MCF 10A (cell line): ENCODE results near the gene PTX4. TPM values are rescaled to one million over a fixed set of nuclear protein-coding genes. Genes with fewer than 3 reads are reported as not detected.
A peak's percentile ranks its signal among the peaks of the same experiment; 100 is the strongest.

ENCODE experiments used
- BruUV-seq: library from RNA; stranded (reverse); fragments of 400-500 nt; replicated peaks from 2 replicates; lab custom pipeline; 2021; lab: Mats Ljungman, UMichigan
- CTCF ChIA-PET: fragments of 300-600 bp; sonication (Branson Sonifier 250); formaldehyde crosslinking; extraction: SDS; loops from one replicate; lab custom pipeline; 2021; ENCODE audit warnings: antibody characterized with exemption, inconsistent platforms; lab: Yijun Ruan, JAX
- POLR2A ChIA-PET: fragments of 300-600, 350-650 bp; sonication (Branson Sonifier 250); formaldehyde crosslinking; extraction: SDS; loops from one replicate; lab custom pipeline; 2020; ENCODE audit warnings: antibody characterized with exemption, inconsistent platforms; lab: Yijun Ruan, JAX
- DNase-seq: peaks from one replicate; pipeline ENCODE4 v3.0.0-alpha.2; 2018; ENCODE audit not compliant: unreplicated experiment
- H3K27ac Mint-ChIP-seq: one replicate; pipeline ENCODE4 v1.8.0; 2022; ENCODE audit warnings: mild to moderate bottlenecking, low read depth, mixed read lengths; ENCODE audit not compliant: unreplicated experiment
- H3K27me3 Mint-ChIP-seq: one replicate; pipeline ENCODE4 v1.8.0; 2022; ENCODE audit warnings: mixed read lengths; ENCODE audit not compliant: insufficient read depth, unreplicated experiment
- H3K36me3 Mint-ChIP-seq: one replicate; pipeline ENCODE4 v1.8.0; 2022; ENCODE audit warnings: mild to moderate bottlenecking, moderate library complexity, mixed read lengths; ENCODE audit not compliant: insufficient read depth, unreplicated experiment
- H3K4me1 Mint-ChIP-seq: one replicate; pipeline ENCODE4 v1.8.0; 2022; ENCODE audit warnings: mixed read lengths; ENCODE audit not compliant: insufficient read depth, unreplicated experiment
- H3K4me3 Mint-ChIP-seq: one replicate; pipeline ENCODE4 v1.8.0; 2022; ENCODE audit warnings: mild to moderate bottlenecking, moderate library complexity, mixed read lengths; ENCODE audit not compliant: unreplicated experiment
- H3K9me3 Mint-ChIP-seq: one replicate; pipeline ENCODE4 v1.8.0; 2022; ENCODE audit warnings: mixed read lengths; ENCODE audit not compliant: unreplicated experiment
- CTCF ChIP-seq: fragments of 200-600 bp; IDR thresholded peaks from one replicate; pipeline ENCODE4 v1.8.0; 2022; ENCODE audit warnings: antibody characterized with exemption, mild to moderate bottlenecking; ENCODE audit not compliant: unreplicated experiment
- intact Hi-C: fragments of 100-400 bp; cut with micrococcal nuclease; formaldehyde crosslinking; loops from 2 replicates; pipeline ENCODE4 v1.14.1; 2022
- total RNA-seq: library from RNA; stranded (reverse); gene quantifications from 2 replicates; pipeline ENCODE4 v1.2.3, GENCODE V29; 2022

PTX4 gene
- total RNA-seq, 1 experiment from 2014 or later = not detected

- DNase-seq = no peak
- Mint-ChIP-seq H3K27ac (no peak overlapping the region), H3K4me3 (peak overlapping the region; percentile 78), H3K27me3 (no peaks in the 10 kb centered on the region), H3K4me1 (no peaks in the 10 kb centered on the region), H3K9me3 (no peaks in the 10 kb centered on the region), H3K36me3 (peaks cover 7% of the 10 kb centered on the region)
- CTCF ChIA-PET = interaction anchor here (0.6 kb wide), 1 partner anchor 289 kb away, joined by 3 read pairs; the partner anchor contains the start of genes NUBP2 and SPSB3
- BruUV-seq = no TSS peak
- no peak for TF ChIP-seq CTCF
- POLR2A ChIA-PET = interaction anchor here (1.2 to 2.2 kb wide), 4 partner anchors 64 to 184 kb away, joined by 4 to 10 read pairs (median 5); partner anchors contain the start of genes IFT140, JPT2 and UQCC4
- intact Hi-C loops = no loop called here
These were observed 5.0 kb upstream of the PTX4 start for GRCh38 chr16:1493746-1494094.

GRCh38 chr16:1492923-1493745 is 4.4 kb upstream of the PTX4 start, which contains the start of gene TELO2:
Gene TELO2 (plus strand): TSS chr16:1493360. CDS start chr16:1494282, 922 bp downstream.
- peaks cover 7% of the 10 kb centered on the region for H3K36me3 Mint-ChIP-seq
- H3K27me3 Mint-ChIP-seq = no peaks in the 10 kb centered on the region
- intact Hi-C loops = no loop called here
- POLR2A ChIA-PET = interaction anchor here (1.0 to 2.2 kb wide), 7 partner anchors 11 to 185 kb away, joined by 3 to 10 read pairs (median 4); partner anchors contain the start of genes IFT140, JPT2 and UQCC4
- no peak for TF ChIP-seq CTCF
- H3K27ac Mint-ChIP-seq = peak within 1 kb of the TSS; percentile 90
- no peaks in the 10 kb centered on the region for H3K9me3 Mint-ChIP-seq
- peak within 1 kb of the TSS; percentile 78 for H3K4me3 Mint-ChIP-seq
- peak; percentile 72 for DNase-seq
- BruUV-seq = no TSS peak
- H3K4me1 Mint-ChIP-seq = no peaks in the 10 kb centered on the region
- CTCF ChIA-PET = no interaction called here

GRCh38 chr16:1492082-1492922 is 3.6 kb upstream of the PTX4 start:
- Mint-ChIP-seq H3K4me1 (no peaks in the 10 kb centered on the region), H3K4me3 (peak overlapping the region; percentile 78), H3K36me3 (peaks cover 7% of the 10 kb centered on the region), H3K27me3 (no peaks in the 10 kb centered on the region), H3K9me3 (no peaks in the 10 kb centered on the region), H3K27ac (peak overlapping the region; percentile 90)
- ChIA-PET CTCF (no interaction called here), POLR2A (interaction anchor here (1.0 to 2.2 kb wide), 6 partner anchors 10 to 71 kb away, joined by 3 to 10 read pairs (median 4); partner anchors contain the start of gene UQCC4)
- BruUV-seq = TSS peak; percentile 93
- intact Hi-C loops = no loop called here
- TF ChIP-seq CTCF = no peak
- no peak for DNase-seq
